ENCODE measurements around the gene ARFGAP2.
A peak's percentile ranks its signal among the peaks of the same experiment; 100 is the strongest.

The ARFGAP2 gene

DNA sequence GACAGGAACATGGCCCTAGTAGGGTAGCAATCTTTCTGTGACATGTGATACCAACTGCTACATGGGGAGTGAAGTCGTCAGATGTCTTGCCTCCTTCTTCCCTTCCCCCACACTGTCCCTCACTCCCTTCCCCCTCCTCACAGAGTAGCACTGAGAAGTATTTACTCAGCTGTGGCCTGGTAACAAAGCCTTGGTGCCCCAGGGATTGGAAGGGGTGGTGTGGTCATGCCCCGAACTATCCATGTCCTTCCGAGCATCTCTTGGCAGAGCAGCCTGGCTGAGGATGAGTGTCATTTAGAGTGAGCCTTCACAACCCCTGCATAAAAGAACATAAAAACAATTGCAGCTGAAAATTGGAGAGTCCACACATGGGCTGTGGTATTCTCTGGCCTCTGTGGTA, 46.1 kb downstream of the ARFGAP2 start:
- POLR2A ChIA-PET: interaction anchor here (1.1 kb wide), 1 partner anchor 12 kb away, joined by 5 read pairs; no protein-coding TSS in a partner anchor
- CTCF ChIA-PET: interaction anchor here (0.9 kb wide), 1 partner anchor 9 kb away, joined by 4 read pairs; no protein-coding TSS in a partner anchor
- no peak for TF ChIP-seq L3MBTL2 (conservative IDR thresholded peaks at IDR 0.05)
- TF ChIP-seq ZNF384 (IDR thresholded peaks at IDR 0.05): no peak
- DNase-seq (ENCODE audit: extremely low spot score): no peak

DNA sequence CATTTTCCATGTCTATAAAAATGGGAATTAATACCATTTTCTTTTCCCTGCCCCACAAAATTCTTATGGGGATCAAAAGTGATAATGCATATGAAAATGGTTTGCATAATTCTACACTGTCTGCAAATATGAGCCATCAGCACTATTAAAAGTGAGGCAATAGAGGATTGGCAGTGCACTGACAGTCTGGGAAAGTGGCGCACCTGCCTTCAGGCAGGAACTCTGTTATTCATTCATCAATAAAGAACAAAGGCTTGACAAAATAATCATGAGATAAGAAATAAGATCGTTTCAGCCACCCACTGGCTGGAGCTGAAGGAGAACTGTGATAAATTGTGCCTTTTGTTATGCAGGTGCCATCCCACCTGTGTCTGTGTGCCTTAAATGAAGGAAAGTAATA, 49.5 kb downstream of the ARFGAP2 start:
- ChIA-PET POLR2A (no interaction called here), CTCF (no interaction called here)
- no peak for DNase-seq (ENCODE audit: extremely low spot score)
- TF ChIP-seq NFRKB (IDR thresholded peaks at IDR 0.05) (no peak), CTBP1 (IDR thresholded peaks at IDR 0.05; ENCODE audit: borderline replicate concordance) (no peak), HDGF (IDR thresholded peaks at IDR 0.05; ENCODE audit: borderline replicate concordance) (no peak), LEF1 (IDR thresholded peaks at IDR 0.05; ENCODE audit: borderline replicate concordance) (no peak), L3MBTL2 (conservative IDR thresholded peaks at IDR 0.05) (no peak)

GRCh38 chr11:47125083-47125482, 51.6 kb downstream of the ARFGAP2 start:
- POLR2A ChIA-PET: interaction anchor here (0.6 kb wide), 1 partner anchor 507 kb away, joined by 3 read pairs; no protein-coding TSS in a partner anchor
- peak; percentile 32 for DNase-seq (ENCODE audit: extremely low spot score)
- CTCF ChIA-PET: interaction anchor here (1.0 kb wide), 1 partner anchor 28 kb away, joined by 3 read pairs; no protein-coding TSS in a partner anchor
- TF ChIP-seq FOXA1 (IDR thresholded peaks at IDR 0.05) (no peak), LEF1 (IDR thresholded peaks at IDR 0.05; ENCODE audit: borderline replicate concordance) (no peak), SP1 (IDR thresholded peaks at IDR 0.05) (no peak), FOXK2 (IDR thresholded peaks at IDR 0.05) (no peak), TARDBP (IDR thresholded peaks at IDR 0.05) (no peak), CTBP1 (IDR thresholded peaks at IDR 0.05; ENCODE audit: borderline replicate concordance) (no peak)
- TF ChIP-seq, protein P1, sequence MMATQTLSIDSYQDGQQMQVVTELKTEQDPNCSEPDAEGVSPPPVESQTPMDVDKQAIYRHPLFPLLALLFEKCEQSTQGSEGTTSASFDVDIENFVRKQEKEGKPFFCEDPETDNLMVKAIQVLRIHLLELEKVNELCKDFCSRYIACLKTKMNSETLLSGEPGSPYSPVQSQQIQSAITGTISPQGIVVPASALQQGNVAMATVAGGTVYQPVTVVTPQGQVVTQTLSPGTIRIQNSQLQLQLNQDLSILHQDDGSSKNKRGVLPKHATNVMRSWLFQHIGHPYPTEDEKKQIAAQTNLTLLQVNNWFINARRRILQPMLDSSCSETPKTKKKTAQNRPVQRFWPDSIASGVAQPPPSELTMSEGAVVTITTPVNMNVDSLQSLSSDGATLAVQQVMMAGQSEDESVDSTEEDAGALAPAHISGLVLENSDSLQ (IDR thresholded peaks at IDR 0.05): peak; percentile 65

- POLR2A ChIA-PET: interaction anchor here (0.6 kb wide), 1 partner anchor 507 kb away, joined by 3 read pairs; no protein-coding TSS in a partner anchor
- DNase-seq (ENCODE audit: extremely low spot score): no peak
- TF ChIP-seq HDGF (IDR thresholded peaks at IDR 0.05; ENCODE audit: borderline replicate concordance): no peak
- no peak for TF ChIP-seq NFRKB (IDR thresholded peaks at IDR 0.05)
- CTCF ChIA-PET: interaction anchor here (1.0 kb wide), 1 partner anchor 29 kb away, joined by 3 read pairs; no protein-coding TSS in a partner anchor
These were observed 52.0 kb downstream of the ARFGAP2 start for GRCh38 chr11:47124675-47125074.

- POLR2A ChIA-PET: no interaction called here
These were observed 53.6 kb downstream of the ARFGAP2 start for GRCh38 chr11:47123094-47123493.

DNA sequence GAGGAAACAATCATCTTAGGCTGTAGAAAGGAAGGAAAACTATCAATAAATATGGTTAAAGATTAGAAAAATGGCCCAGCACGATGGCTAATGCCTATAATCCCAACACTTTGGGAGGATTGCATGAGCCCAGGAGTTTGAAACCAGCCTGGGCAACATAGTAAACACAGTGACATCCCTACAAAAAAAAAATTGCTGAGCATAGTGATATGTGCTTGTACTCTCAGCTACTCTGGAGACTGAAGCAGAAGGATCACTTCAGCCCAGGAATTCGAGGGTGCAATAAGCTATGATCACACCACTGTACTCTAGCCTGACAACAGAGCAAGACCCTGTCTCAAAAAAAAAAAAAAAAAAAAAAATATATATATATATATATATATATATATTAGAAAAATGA, 54.9 kb downstream of the ARFGAP2 start:
- POLR2A ChIA-PET: no interaction called here
- no peak for DNase-seq (ENCODE audit: extremely low spot score)
- TF ChIP-seq ELF4 (IDR thresholded peaks at IDR 0.05) (no peak), FOXK2 (IDR thresholded peaks at IDR 0.05) (no peak), ZNF384 (IDR thresholded peaks at IDR 0.05) (no peak), LEF1 (IDR thresholded peaks at IDR 0.05; ENCODE audit: borderline replicate concordance) (no peak), BHLHE40 (IDR thresholded peaks at IDR 0.05; ENCODE audit: borderline replicate concordance) (no peak), SP1 (IDR thresholded peaks at IDR 0.05) (no peak), CTBP1 (IDR thresholded peaks at IDR 0.05; ENCODE audit: borderline replicate concordance) (no peak), HDGF (IDR thresholded peaks at IDR 0.05; ENCODE audit: borderline replicate concordance) (no peak), L3MBTL2 (conservative IDR thresholded peaks at IDR 0.05) (no peak)
- TF ChIP-seq, protein P1 (IDR thresholded peaks at IDR 0.05): no peak
- CTCF ChIA-PET: no interaction called here

More at GRCh38 chr11:47123094-47123493, 53.6 kb downstream of the ARFGAP2 start:
- no peak for TF ChIP-seq SUZ12 (IDR thresholded peaks at IDR 0.05)
- no peak for TF ChIP-seq BHLHE40 (IDR thresholded peaks at IDR 0.05; ENCODE audit: borderline replicate concordance)
- TF ChIP-seq ARNT (IDR thresholded peaks at IDR 0.05): no peak
- TF ChIP-seq, protein P1 (IDR thresholded peaks at IDR 0.05): no peak
- TF ChIP-seq NFRKB (IDR thresholded peaks at IDR 0.05): no peak
- CTCF ChIA-PET: interaction anchor here (0.7 kb wide), 2 partner anchors 30 to 137 kb away, joined by 3 read pairs; no protein-coding TSS in a partner anchor
- DNase-seq (ENCODE audit: extremely low spot score): no peak

- TF ChIP-seq SUZ12 (IDR thresholded peaks at IDR 0.05) (no peak), L3MBTL2 (conservative IDR thresholded peaks at IDR 0.05) (no peak), FOXK2 (IDR thresholded peaks at IDR 0.05) (no peak), CTBP1 (IDR thresholded peaks at IDR 0.05; ENCODE audit: borderline replicate concordance) (no peak), ARNT (IDR thresholded peaks at IDR 0.05) (no peak), LEF1 (IDR thresholded peaks at IDR 0.05; ENCODE audit: borderline replicate concordance) (no peak), SP1 (IDR thresholded peaks at IDR 0.05) (no peak), ELF4 (IDR thresholded peaks at IDR 0.05) (no peak), FOXM1 (IDR thresholded peaks at IDR 0.05; ENCODE audit: borderline replicate concordance) (no peak), NFRKB (IDR thresholded peaks at IDR 0.05) (no peak), BHLHE40 (IDR thresholded peaks at IDR 0.05; ENCODE audit: borderline replicate concordance) (no peak), FOXA1 (IDR thresholded peaks at IDR 0.05) (no peak), ZNF384 (IDR thresholded peaks at IDR 0.05) (no peak), HDGF (IDR thresholded peaks at IDR 0.05; ENCODE audit: borderline replicate concordance) (no peak), TARDBP (IDR thresholded peaks at IDR 0.05) (no peak)
- TF ChIP-seq, protein P1 (IDR thresholded peaks at IDR 0.05): no peak
- POLR2A ChIA-PET: no interaction called here
- DNase-seq (ENCODE audit: extremely low spot score): no peak
- CTCF ChIA-PET: no interaction called here
These were observed 55.6 kb downstream of the ARFGAP2 start for GRCh38 chr11:47121056-47121455.

Measured in HEK293T (cell line).